Suppressor macrophage treated with lipopolysaccharide for 1 hour (primary cell): ENCODE data around the gene MFSD2B.
A peak's percentile ranks its signal among the peaks of the same experiment; 100 is the strongest.

Experiments used
- DNase-seq, 3 donors: peaks; one replicate each; pipeline ENCODE4 v3.0.0-alpha.2; 2020 to 2022

Gene MFSD2B

DNA sequence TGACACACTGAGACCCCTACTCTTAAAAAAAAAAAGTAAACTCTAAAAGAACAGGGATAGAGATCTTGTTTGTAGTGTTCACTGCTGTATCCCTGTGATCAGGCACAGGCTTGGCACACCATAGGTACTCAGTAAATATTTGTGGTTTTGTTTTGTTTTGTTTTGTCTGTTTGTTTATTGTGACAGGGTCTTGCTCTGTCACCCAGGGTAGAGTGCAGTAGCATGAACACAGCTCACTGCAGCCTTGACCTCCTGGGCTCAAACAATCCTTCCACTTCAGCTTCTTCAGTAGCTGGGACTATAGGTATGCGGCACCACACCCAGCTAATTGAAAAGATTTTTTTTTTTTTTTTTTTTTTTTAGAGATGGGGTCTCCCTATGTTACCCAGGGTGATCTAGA lies 43.1 kb downstream of the MFSD2B start:
- DNase-seq = no peak

DNA sequence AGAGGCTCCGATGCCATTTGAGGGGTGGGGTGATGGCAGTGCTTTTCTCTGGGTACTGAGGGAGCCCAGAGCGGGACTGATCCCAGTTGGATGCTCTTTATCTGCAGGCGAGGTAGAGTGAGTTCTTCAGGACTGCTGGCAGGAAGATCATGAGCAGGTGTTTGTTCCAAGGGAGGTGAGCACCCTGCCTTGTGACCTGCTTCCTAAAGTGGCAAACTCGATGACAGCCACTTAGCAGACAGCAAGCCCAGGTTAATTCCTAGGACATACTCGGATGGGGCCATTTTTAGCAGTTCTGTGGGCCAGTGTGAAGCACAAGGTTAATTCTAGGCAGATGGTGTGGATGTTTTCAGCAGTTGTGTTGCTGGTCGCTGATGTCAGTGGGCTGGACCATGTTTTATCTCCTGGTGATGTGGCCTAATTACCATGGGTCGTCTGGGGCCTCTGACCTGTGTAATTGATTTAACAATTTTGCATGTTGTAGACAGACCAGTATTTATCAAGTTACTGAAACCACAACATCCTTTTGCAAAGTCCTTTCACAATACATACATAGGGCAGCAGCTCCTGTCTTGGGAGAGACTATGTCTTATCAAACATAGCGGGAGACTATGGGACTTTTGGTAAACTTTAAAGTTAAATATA lies 44.6 kb downstream of the MFSD2B start:
- DNase-seq = no peak

DNA sequence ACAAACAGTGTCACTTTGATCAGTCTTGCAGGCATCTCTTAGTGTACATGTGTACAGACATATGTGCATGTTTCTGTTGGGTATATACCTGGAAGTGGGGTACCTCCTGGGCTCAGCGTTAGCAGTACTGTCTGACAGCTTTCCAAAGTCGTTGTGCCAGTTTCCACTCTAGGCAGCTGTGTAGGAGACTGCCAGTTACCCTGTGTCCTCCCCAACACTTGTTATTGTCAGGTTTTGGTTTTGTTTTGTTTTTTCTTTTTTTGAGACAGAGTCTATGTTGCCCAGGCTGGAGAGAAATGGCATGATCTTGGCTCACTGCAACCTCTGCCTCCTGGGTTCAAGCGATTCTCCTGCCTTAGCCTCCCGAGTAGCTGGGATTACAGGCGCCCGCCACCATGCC lies 45.9 kb downstream of the MFSD2B start:
- no peak for DNase-seq

DNA sequence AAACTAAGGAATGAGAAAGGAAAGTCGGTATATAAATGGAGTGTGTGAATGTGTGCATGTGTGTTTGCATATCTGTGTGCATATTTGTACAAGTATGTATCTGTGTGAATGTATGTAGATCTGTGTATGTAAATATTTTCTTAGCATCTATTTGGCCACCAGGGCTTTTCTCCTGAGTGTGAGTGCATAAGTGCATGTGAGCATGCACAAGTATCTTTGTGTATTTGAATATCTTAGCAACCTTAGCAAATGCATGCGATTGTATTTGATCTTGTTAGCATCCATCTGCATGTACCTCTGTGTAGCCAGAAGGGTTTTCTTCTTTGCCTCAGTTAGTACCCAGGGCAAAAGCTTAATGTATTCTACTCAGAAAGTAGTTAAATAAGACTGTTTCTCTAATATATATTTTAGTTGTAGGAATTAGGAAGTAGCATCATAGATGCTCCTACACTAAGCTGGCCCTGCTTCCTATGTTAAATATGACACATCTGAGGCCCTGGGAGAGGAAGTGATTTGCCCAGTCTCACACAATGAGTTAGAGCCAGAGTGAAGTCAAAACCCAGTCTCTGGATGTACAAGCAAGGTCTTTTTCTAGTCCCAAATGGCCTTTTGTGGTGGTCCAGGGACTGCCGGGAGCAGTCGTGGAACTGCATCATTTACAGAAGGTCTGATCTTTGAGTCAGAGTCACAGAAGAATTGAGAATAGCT lies 48.8 kb downstream of the MFSD2B start:
- DNase-seq = peak in 2 of 3 donors; percentile 27 to 48

DNA sequence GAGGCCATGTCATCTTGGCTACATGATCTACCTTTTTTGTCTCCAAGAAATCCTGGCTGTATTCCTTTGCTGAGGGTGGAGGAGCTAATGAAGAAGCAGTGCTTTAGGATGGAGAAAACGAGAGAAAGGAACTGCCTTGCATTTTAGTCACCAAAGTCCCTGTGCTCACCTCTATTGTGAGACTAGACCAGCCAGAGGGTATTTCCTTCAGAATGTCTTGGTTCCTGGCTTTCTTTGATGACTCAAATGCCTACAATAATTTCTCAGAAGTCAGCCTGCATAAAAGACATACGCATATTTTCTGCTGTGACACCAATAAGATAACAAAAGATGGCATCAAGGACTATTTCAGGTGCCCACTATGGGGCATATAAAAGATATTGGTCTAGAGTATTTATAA lies 55.5 kb downstream of the MFSD2B start:
- no peak for DNase-seq

DNA sequence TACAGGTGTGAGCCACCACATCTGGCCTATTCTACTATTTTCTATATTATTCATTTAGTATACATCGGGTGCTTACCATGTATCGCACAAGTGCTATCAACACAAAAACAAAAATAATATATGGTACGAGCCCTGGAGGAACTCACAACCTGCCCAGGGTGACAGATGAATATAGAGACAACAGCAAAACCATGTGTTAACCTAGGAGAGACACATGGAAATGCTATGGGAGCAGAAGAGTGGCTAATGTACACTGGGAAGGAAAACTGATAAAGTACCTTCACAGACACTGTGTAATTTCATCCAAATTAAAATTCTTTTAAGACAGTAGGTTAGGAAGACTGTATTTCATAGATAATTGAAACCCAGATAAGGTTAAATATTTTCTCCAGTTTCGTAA lies 62.4 kb downstream of the MFSD2B start:
- no peak for DNase-seq

DNA sequence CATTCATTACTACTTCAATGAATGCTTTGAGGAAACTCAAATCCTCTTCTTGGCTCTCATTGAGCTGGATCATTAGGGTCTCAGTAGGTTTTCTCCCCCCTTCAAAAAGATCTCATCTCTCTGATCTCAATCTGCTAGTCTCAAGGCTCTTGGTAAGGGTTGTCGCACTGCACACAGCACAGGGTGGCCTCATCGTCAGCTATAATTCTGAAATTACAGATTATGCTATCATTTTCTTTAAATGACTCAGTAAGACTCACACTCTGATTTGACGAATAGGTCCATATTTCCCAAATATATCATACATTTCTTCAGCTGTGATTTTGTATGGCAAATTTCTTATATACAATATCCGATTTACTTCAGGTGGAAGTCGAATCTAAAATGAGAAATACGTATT lies 63.9 kb downstream of the MFSD2B start:
- DNase-seq = no peak

DNA sequence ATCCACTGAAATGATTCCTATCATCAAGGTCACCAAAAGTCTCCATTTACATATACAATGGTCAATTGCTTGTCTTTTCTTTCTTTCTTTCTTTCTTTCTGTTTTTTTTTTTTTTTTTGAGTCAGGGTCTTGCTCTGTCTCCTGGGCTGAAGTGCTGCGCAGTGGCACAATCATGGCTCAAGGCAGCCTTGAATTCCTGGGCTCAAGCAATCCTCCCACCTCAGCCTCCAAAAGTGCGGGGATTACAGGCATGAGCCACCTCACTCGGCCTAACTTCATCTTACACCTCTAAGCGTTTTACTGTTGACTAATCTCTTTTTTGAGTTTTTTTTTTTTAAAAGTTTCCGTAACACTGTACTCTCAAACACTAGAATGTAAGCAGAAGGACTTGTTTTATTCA lies 65.4 kb downstream of the MFSD2B start:
- DNase-seq = no peak
